Adipocyte (in vitro differentiated cells): Measurements from ENCODE around the gene FLNB.
A peak's percentile ranks its signal among the peaks of the same experiment; 100 is the strongest.
"Not testable (repeated sequence)": the region's sequence is repeated elsewhere in the genome, so short reads cannot be mapped to it uniquely, and the experiment has no call there.

ENCODE experiments used
- DNase-seq: peaks from one replicate; pipeline ENCODE4 v3.0.0-alpha.2; 2015; ENCODE audit warnings: low read depth
- H3K27me3 ChIP-seq: replicated peaks from 2 replicates; pipeline ENCODE4 v1.7.0; 2013; ENCODE audit warnings: mild to moderate bottlenecking, low read length, moderate library complexity; ENCODE audit not compliant: control insufficient read depth, insufficient read depth
- H3K36me3 ChIP-seq: 2 replicates; pipeline ENCODE4 v1.7.0; 2013; ENCODE audit warnings: low read length, mild to moderate bottlenecking, moderate library complexity; ENCODE audit not compliant: control insufficient read depth, insufficient read depth, severe bottlenecking
- H3K4me1 ChIP-seq: 2 replicates; pipeline ENCODE4 v1.7.0; 2013; ENCODE audit warnings: mild to moderate bottlenecking, low read length, moderate library complexity; ENCODE audit not compliant: control insufficient read depth, insufficient read depth
- H3K4me3 ChIP-seq: 2 replicates; pipeline ENCODE4 v1.7.0; 2013; ENCODE audit warnings: mild to moderate bottlenecking, low read length, moderate library complexity
- H3K9ac ChIP-seq: 2 replicates; pipeline ENCODE4 v1.7.0; 2013; ENCODE audit warnings: mild to moderate bottlenecking, low read length, moderate library complexity
- H3K9me3 ChIP-seq: 2 replicates; pipeline ENCODE4 v1.7.0; 2013; ENCODE audit warnings: mild to moderate bottlenecking, low read length, moderate library complexity; ENCODE audit not compliant: control insufficient read depth

The FLNB gene

GRCh38 chr3:58049143-58049785, 41.0 kb downstream of the FLNB start:
- H3K9ac ChIP-seq = peak overlapping the region; percentile 17
- no peaks in the 10 kb centered on the region for H3K27me3 ChIP-seq
- peaks cover 64% of the 10 kb centered on the region for H3K4me1 ChIP-seq
- DNase-seq = peak; percentile 62
- H3K4me3 ChIP-seq = no peak overlapping the region
- no peaks in the 10 kb centered on the region for H3K36me3 ChIP-seq
- no peaks in the 10 kb centered on the region for H3K9me3 ChIP-seq

GRCh38 chr3:58051196-58051595, 43.0 kb downstream of the FLNB start:
- H3K4me3 ChIP-seq = peak overlapping the region; percentile 41
- H3K9ac ChIP-seq = no peak overlapping the region
- H3K9me3 ChIP-seq = no peaks in the 10 kb centered on the region
- H3K36me3 ChIP-seq = no peaks in the 10 kb centered on the region
- peaks cover 50% of the 10 kb centered on the region for H3K4me1 ChIP-seq
- DNase-seq = peak; percentile 92
- H3K27me3 ChIP-seq = no peaks in the 10 kb centered on the region

DNA sequence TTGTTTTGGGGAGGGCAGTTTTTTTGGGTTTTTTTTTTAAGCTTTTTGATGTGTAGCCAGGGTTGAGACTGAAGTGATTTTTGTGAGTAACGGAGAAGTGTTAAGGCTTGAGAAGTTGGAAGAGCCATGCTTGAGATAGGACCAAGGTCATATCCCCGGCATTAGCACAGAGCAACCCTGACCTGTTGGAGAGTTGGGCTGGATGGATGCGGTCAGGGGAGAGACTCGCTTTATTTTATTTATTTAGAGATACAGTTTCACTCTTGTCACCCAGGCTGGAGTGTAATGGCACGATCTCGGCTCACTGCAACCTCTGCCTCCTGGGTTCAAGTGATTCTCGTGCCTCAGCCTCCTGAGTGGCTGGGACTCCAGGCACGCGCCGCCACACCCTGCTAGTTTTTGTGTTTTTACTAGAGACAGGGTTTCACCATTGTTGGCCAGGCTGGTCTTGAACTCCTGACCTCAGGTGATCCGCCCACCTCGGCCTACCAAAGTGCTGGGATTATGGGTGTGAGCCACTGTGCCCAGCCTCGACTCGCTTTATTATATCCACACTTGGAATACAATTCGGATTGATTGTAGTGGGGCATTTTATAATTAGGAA, 43.5 kb downstream of the FLNB start:
- peaks cover 50% of the 10 kb centered on the region for H3K4me1 ChIP-seq
- H3K9ac ChIP-seq, H3K36me3 ChIP-seq, H3K27me3 ChIP-seq, DNase-seq, H3K9me3 ChIP-seq: not testable (repeated sequence)
- peak overlapping the region; percentile 41 for H3K4me3 ChIP-seq

DNA sequence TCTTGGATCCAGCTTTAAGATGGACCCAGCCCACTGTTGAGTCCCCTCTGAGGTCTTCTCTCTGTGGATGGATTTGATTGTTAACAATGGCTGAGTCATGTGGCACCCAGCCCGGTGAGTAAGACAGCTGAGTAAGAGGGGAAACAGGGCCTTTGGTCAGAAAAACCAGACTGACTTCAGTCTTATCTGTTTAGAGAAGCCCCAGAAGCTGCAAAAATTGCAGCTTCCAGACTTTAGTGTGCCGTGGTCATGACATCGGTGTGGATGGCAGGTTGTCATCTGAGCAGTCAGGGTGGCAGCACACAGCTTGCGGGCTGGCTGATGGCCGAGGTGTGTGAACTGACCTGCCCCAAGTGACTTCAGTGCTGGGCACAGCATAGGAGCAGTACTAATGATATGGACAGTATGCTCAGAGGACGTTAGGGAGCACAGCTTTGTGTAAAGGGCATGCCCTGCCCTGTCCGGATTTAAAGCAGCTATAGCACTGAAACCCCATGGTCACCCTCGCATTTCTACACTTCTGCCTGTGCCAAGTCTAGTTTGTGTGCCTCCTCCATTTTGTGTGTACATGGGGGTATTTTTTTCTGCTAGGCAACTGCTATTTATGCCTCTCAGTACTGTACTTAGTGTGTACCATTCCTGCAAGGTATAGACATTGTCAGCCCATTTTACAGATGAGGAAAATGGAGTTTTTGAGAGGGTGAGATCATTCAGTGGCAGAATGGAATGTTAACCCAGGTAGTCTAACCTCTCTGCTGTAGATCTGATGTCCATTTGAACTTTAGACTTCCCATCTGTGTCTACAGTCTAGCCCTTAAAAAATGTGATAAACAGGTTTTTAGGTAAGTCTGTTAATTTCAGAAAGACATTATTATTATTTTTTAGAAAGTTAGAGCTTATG, 44.4 kb downstream of the FLNB start:
- no peak overlapping the region for H3K4me3 ChIP-seq
- no peaks in the 10 kb centered on the region for H3K9me3 ChIP-seq
- H3K9ac ChIP-seq = peak overlapping the region; percentile 21
- peaks cover 56% of the 10 kb centered on the region for H3K4me1 ChIP-seq
- DNase-seq = peak; percentile 96
- H3K36me3 ChIP-seq = no peaks in the 10 kb centered on the region
- H3K27me3 ChIP-seq = no peaks in the 10 kb centered on the region

DNA sequence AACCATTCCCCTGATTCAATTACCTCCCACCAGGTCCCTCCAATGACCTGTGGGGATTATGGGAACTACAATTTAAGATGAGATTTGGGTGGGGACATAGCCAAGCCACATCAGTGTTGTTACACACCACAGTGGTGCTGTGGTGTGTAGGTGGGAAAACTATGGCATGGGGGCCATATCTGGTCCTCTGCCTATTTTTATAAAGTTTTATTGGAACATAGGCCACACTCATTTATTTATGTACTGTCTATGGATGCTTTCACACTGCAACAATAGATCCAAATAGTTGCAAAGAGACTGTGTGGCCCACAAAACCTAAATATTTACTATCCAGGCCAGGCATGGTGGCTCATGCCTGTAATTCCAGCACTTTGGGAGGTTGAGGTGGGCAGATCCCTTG, 46.4 kb downstream of the FLNB start:
- Histone ChIP-seq H3K4me1 (peaks cover 54% of the 10 kb centered on the region), H3K27me3 (no peaks in the 10 kb centered on the region), H3K9me3 (no peaks in the 10 kb centered on the region), H3K4me3 (no peak overlapping the region), H3K36me3 (no peaks in the 10 kb centered on the region), H3K9ac (no peak overlapping the region)
- no peak for DNase-seq

DNA sequence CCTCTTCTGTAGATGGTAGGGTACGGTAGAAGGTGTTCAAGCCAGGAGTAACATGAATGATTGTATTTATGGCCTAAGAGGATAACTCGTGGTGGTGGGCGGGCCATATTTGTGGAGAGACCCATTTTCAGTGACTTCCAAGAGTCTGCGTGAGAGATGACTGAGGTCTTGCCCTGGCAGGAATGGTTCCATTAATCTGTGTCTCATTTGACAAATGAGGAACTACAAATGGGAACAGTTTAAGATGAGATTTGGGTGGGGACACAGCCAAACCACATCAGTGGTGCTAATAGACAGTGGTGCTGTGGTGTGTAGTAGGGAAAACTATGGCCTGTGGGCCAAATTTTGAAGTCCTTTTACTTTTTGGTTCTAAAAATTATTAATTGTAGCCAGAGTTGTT, 47.1 kb downstream of the FLNB start:
- peaks cover 57% of the 10 kb centered on the region for H3K4me1 ChIP-seq
- DNase-seq = no peak
- no peak overlapping the region for H3K9ac ChIP-seq
- no peaks in the 10 kb centered on the region for H3K27me3 ChIP-seq
- H3K36me3 ChIP-seq = no peaks in the 10 kb centered on the region
- H3K9me3 ChIP-seq = no peaks in the 10 kb centered on the region
- no peak overlapping the region for H3K4me3 ChIP-seq

- H3K9me3 ChIP-seq, H3K4me3 ChIP-seq, H3K9ac ChIP-seq, H3K36me3 ChIP-seq, DNase-seq, H3K27me3 ChIP-seq: not testable (repeated sequence)
- peaks cover 54% of the 10 kb centered on the region for H3K4me1 ChIP-seq
Observed at GRCh38 chr3:58055891-58056290, 47.7 kb downstream of the FLNB start.

DNA sequence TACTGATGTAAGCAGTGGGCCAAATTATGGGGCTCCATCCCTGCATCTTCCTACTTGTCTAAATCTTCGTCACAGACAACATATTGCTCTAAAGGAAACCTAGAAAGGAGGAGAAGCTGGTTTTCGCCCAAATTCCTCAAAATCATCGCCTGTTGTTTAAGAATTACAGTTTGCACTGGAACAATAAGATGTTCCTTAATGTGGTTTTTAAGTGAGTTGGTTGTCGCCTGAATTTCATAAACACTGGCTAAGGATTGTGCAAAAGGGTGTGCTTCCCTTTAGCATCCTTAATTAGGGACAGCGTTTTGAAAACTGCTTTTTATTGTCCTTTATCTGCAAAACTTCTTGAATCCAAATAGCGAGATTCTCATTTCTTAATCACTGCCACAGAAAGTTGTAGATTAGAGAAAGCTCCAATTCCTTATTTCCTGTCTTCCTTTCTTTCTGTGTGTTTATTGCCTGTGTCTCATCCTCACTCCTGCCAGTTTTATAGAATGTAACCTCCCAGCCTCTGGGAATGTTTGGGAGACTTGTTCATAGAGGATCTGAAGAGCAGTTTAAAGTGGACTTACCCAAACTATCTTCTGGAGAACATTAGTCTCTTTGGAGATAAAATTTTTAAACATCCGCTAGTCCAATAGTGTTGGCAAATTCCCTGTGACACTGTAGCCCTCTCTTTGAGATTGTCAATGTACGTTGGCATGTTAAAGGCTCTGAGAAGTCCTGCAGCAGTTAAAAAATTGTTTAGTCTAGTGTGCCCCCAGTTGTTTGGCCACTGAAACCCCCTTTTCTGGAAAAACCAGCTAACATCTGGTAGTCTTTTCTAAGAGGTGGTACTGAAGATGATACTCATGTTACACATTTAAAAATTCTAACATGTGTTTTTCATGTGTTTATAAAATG, 50.4 kb downstream of the FLNB start:
- Histone ChIP-seq H3K9me3 (no peaks in the 10 kb centered on the region), H3K36me3 (no peaks in the 10 kb centered on the region), H3K4me1 (peaks cover 48% of the 10 kb centered on the region), H3K27me3 (no peaks in the 10 kb centered on the region), H3K9ac (peak overlapping the region; percentile 66), H3K4me3 (peak overlapping the region; percentile 43)
- DNase-seq = no peak

DNA sequence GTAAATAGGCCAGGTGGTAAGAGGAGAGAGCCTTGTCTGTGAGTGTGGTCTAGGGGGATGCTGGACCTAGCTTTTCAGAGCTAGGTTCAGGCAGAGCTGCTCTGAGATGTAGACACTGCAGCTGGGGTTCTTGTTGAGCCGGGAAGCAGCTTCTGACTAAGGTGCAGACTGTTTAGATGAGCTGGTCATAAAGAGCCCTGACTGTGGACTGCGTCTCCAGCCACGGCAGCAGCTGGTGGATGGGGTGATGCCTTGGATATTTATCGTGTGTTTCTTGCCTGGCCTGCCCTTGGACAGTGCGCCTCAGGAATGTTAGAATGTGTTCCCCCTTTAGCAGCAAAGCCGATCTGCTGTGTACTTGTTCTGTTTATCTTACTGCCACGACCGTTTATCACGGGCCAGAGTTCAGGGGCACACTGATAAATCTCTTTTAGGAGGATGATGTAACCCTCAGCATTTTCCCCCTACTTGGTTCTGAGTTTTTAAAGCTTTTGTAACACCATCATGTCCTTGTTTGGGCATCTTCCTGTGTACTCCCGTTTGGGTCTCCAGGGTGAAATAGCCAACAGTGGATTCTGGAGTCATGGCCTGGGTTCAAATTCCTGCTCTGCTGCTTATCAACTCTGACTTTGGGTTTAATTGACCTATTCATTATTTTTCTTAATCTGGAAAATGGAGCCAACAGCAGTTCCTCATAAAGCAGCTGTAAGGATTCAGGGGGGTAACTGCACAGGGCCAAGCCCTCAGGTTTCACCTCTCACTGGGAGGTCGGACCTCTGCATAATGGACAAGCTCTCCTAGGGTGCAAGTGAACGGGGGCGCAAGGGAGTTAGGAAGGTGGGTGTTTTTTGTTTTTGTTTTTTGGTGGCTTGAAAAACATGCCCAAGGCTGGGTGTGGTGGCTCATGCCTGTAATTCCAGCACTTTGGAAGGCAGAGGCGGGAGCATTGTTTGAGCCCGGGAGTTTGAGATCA, 51.4 kb downstream of the FLNB start:
- Histone ChIP-seq H3K27me3 (no peaks in the 10 kb centered on the region), H3K9ac (peak overlapping the region; percentile 66), H3K9me3 (no peaks in the 10 kb centered on the region), H3K36me3 (no peaks in the 10 kb centered on the region), H3K4me3 (peak overlapping the region; percentile 43), H3K4me1 (peaks cover 54% of the 10 kb centered on the region)
- peak; percentile 77 for DNase-seq

DNA sequence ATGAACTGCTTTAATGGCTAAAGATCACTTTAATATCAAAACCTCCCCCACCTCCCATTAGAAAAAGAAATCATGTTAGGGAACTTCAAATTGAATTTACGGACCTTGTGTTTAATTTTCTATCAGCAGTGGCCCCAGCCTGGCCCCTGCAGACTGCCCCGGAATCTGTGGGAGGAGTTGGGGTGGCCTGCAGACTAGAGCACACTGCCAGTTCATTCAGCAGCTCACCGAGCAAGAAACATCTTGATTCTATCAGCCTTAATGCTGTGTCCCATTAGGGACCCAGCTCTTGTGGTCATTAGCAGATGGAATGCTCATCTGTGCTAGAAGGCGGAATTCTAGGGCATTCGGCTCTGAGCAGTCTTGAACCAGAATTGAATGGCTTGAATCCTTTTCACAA, 54.2 kb downstream of the FLNB start:
- peaks cover 61% of the 10 kb centered on the region for H3K4me1 ChIP-seq
- H3K4me3 ChIP-seq = peak overlapping the region; percentile 17
- H3K27me3 ChIP-seq = no peaks in the 10 kb centered on the region
- no peak overlapping the region for H3K9ac ChIP-seq
- no peaks in the 10 kb centered on the region for H3K36me3 ChIP-seq
- no peaks in the 10 kb centered on the region for H3K9me3 ChIP-seq
- peak; percentile 55 for DNase-seq
